Erythroblast (primary cell): ENCODE measurements around the gene CMIP.

Experiments
- GATA1 ChIP-seq: IDR thresholded peaks from 2 replicates; pipeline ENCODE4 v1.6.1; 2011; ENCODE audit warnings: low read depth, mild to moderate bottlenecking, control low read depth, low read length, moderate library complexity
- POLR2A ChIP-seq: IDR thresholded peaks from 2 replicates; pipeline ENCODE4 v1.6.1; 2011; ENCODE audit warnings: mild to moderate bottlenecking, low read length

- TF ChIP-seq POLR2A: no peak
- no peak for TF ChIP-seq GATA1
Observed at GRCh38 chr16:81509404-81509803, 64.8 kb downstream of the CMIP start.
